GM23338 (cell line): Measurements from ENCODE around the gene CDHR2.

Experiments
- CREB1 ChIP-seq: fragments of 250-450 bp; sonication (Bioruptor Pico); IDR thresholded peaks from 2 replicates; pipeline ENCODE4 v1.5.0; 2020; ENCODE audit warnings: low read depth, mild to moderate bottlenecking, moderate library complexity
- CTCF ChIP-seq, 2 experiments: fragments of 200-600 bp in 1 of 2; sonication (generic) in 1 of 2; conservative IDR thresholded peaks; 2 replicates each; pipeline versions ENCODE4 v1.5.1 to v1.6.1; 2016 to 2017; ENCODE audit warnings: antibody characterized with exemption in 2 of 2, low read depth in 2 of 2, mild to moderate bottlenecking in 2 of 2, moderate library complexity in 1 of 2
- EZH2 ChIP-seq: fragments of 200-600 bp; sonication (generic); IDR thresholded peaks from one replicate; pipeline ENCODE4 v1.8.0; 2017; ENCODE audit warnings: antibody characterized with exemption, mild to moderate bottlenecking, low read depth; ENCODE audit not compliant: unreplicated experiment
- EZH2phosphoT487 ChIP-seq: fragments of 200-600 bp; sonication (generic); IDR thresholded peaks from one replicate; pipeline ENCODE4 v1.8.1; 2018; ENCODE audit warnings: antibody characterized with exemption; ENCODE audit not compliant: unreplicated experiment
- JUNB ChIP-seq: IDR thresholded peaks from one replicate; pipeline ENCODE4 v1.6.1; 2016; ENCODE audit warnings: antibody characterized with exemption; ENCODE audit not compliant: unreplicated experiment
- NANOG ChIP-seq: IDR thresholded peaks from 2 replicates; pipeline ENCODE4 v1.6.1; 2016; ENCODE audit warnings: antibody characterized with exemption, borderline replicate concordance
- POLR2AphosphoS5 ChIP-seq: IDR thresholded peaks from 2 replicates; pipeline ENCODE4 v1.6.1; 2016; ENCODE audit warnings: antibody characterized with exemption, low read depth
- REST ChIP-seq: IDR thresholded peaks from one replicate; pipeline ENCODE4 v1.6.1; 2018; ENCODE audit warnings: antibody characterized with exemption; ENCODE audit not compliant: unreplicated experiment

- TF ChIP-seq CTCF (conservative IDR thresholded peaks at IDR 0.05; ENCODE audit: low read depth in 2 of 2): no peak
- no peak for TF ChIP-seq REST
- TF ChIP-seq EZH2phosphoT487: no peak
- TF ChIP-seq POLR2AphosphoS5: no peak
- TF ChIP-seq NANOG: no peak
- no peak for TF ChIP-seq CREB1 (CRISPR knock-in tag)
- no peak for TF ChIP-seq EZH2
- no peak for TF ChIP-seq JUNB
Measured at GRCh38 chr5:176636426-176636825, 87.3 kb downstream of the CDHR2 start.
